NCI-H345 (cell line): Measurements from ENCODE around the gene ASAH2.
"Not testable (repeated sequence)": the region's sequence is repeated elsewhere in the genome, so short reads cannot be mapped to it uniquely, and the experiment has no call there.

Source experiments
- DNase-seq: peaks from one replicate; lab custom pipeline; 2025; lab: John Stamatoyannopoulos, UW

ASAH2 gene

DNA sequence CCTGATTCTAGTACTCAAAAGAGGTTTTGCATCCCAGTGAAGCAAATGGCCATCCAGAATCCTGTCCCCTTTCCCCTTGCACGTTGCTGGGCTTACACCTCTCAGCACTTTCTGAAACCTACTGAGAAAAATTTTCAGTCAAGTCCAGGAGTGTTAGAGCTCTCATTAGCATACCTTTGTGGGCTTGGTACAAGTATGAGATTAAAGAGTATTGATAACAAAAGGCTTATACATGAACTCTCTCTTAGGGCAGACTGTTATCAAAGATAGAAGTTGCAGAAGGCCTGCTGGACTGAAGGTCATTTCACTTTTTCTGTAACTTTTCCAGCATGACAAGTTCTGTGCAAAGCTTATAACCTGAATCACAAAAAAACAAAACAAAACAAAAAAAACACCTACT is at the start of gene ASAH2:
Gene ASAH2, minus strand, starts transcription at position 123 of the 400 bp plus-strand sequence. CDS start 2,906 bp downstream, outside the sequence.
- DNase-seq, result no peak

DNA sequence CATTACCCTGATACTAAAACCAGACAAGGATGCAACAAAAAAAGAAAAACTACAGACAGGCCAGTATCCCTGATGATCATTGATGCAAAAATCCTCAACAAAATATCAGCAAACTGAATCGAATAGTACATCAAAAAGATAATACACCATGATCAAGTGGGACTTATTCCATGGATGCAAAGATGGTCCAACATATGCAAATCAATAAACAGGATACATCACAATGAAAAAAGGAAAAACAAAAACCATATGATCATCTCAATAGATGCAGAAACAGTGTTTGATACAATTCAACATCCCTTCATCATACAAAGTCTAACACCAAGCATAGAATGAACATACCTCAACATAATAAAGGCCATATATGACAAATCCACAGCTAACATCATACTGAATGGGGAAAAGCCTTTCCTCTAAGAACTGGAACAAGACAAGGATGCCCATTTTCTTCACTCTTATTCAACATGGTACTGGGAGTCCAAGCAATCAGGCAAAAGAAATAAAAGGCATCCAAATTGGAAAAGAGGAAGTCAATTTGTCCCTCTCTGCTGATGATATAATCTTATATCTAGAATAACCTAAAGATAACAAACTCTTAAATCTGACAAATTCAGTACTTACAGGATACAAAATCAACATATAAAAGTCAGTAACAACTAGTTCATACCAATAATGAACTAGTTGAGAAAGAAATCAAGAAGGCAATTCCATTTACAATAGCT is 48.8 kb upstream of the ASAH2 start:
- DNase-seq, result no peak

DNA sequence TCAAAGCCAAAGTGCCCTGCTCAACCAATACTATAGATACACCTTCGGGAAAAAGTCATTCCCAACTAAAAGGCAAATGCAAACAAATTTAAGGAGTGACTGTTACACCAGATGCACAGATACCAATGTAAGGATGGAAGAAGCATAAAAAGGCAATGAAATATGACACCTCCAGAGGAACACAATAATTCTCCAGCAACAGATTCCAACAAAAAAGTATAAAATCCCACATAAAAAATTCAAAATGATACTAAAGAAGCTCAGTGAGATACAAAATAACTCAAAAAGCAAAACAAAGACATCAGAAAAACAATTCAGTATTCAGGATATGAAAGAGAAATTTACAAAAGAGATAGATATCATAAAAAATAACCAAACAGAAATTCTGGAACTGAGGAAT is 44.1 kb upstream of the ASAH2 start:
- DNase-seq, result no peak

DNA sequence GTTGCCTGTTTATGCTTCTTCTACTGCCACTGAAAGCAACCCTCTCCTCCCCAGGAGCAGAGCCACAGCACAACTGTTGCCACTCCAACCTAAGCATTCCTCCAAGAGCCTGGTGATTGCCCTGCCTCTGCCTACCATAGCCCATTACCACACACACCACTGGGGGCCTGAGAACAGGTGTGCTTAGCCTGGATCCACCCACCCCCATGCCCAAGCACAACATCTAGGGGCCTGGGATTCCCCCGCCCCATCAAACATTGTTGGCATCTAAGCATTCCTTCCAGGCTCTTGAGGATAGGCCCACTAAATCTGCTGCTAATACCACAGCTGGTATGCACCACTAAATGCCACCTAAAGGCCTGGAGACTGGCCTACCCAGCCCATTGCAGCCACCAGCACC is 43.3 kb upstream of the ASAH2 start:
- no peak for DNase-seq

DNA sequence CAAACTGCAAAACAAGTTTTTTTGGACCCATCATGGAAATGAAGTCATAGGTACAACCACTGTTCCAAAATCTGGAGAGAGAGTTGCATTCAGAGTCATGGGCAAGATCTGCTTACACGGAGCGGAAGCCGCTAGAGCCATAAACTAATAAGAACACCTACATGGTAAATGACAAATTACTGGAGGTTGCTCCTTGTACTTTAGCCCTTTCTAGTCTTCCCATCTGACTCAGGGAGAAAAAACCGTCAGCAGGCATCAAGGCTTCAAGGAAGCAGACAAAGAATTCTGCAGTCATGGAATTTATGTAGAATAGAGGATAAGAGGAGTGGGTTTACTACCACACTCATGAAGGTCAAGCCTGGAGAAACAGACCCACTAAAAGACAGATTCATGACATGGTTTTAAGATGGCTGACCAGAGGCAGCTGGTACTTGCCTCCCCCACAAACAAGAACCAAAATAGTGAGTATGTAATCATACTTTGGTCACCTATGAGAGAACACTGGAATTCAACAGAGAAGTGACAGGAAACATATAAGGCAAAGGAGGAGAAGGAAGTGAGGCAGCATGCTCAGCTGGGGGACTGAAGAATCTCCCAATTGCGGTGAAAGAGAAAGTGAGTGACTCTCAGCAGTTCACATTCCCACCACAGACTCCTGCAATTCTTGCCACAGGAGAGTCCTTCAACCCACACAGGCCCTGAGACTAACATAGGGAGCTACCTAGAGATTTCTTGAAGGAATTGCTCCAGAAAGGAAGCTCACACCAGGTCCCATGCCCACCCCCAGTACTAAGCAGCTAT is 42.4 kb upstream of the ASAH2 start:
- DNase-seq, result no peak

DNA sequence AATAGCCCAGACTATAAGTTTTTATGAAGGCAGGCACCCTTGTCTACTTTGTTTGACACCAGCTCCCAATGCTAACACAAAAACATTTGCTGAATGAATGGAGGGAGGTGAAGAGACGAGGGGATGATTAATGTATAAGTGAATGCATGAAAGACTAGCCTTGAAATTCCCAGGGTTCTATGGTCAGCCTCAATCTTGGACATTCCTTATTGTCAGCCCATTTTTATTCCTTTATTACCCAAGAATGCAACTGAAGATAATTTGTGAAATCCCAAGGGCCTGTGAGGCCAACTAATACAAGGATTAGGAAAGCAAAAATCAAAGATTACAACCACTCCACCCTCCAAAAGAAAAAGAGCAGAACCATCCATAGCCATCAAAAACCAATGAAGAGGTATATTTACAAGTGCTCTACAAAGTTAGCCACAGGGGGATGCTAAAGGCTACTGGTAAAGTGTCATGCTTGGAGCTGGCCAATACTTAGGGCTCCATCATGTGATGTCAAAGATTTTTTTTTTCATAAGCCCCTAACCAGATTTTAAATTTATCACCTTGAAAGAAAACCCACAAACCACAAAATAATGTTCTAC is 40.0 kb upstream of the ASAH2 start:
- no peak for DNase-seq

DNA sequence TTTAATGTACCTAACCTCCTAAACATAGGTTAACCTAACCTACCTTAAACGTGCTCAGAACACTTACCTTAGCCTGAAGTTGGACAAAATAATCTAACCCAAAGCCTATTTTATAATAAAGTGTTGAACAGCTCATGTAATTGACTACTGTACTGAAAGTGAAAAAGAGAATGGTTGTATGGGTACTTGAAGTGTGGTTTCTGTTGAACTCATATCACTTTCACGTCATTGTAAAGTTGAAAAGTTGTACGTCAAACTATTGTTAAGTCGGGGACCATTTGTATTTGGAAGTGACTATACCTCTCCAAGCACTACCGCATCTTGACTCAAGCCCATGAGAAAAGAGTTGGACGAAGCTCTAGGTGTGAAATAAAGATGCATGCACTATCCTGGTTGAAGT is 37.9 kb upstream of the ASAH2 start:
- no peak for DNase-seq

DNA sequence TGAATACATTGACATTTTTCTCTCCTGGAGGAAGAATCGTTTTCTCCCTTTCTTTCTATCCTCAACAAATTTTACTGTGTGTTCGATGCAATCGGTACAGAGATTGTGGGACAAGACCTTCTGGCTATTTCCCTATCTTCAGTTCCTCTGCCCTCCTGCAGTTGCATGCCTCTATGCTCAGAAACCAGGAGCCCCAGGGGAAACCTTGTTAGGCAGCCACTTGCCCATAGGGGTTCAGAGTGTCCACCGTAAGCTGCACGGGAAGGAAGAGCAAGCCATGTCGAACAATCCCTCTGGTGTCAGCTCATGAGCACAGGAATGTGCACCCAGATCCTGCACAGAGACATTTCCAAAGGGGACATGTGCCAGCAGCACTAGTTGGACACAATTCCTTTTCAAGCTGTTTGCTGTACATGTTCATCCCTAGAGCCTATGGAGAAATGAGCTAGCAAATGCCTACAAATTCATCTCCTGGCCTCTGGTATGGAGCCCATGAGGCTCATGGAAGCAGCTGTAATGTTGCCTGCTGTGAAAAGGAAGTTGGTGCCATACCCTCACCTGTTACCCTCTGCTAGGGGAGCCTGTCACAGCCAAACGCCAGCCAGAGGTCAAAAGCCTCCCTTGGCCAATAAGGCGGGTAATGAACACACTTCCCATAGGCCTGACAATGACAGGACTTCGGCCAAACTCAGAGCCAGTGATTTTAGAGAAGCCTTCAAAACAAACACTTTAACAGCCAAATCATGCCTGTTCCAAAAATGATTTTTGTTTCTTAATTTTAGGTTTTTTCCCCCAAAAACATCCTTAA is 35.9 kb upstream of the ASAH2 start:
- DNase-seq, result no peak

DNA sequence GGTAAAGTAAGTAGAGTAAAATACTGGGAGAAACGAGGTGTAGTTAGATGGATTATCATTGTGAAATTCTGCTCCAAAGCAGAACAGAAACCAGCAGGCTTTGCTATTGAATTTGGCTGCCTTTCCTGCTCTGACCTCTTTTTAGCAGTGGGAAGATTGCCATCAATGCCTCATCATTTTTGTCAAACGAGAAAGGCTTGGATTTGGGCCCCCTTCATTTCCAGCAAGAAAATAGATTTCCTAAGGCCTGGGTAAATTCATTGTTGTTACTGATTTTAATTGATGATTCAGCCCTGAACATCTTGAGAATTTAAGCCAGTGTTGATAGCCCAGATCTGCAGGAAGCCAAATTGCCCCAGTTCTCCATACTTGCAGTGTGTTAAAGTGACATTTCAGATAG is 35.2 kb upstream of the ASAH2 start:
- no peak for DNase-seq

DNA sequence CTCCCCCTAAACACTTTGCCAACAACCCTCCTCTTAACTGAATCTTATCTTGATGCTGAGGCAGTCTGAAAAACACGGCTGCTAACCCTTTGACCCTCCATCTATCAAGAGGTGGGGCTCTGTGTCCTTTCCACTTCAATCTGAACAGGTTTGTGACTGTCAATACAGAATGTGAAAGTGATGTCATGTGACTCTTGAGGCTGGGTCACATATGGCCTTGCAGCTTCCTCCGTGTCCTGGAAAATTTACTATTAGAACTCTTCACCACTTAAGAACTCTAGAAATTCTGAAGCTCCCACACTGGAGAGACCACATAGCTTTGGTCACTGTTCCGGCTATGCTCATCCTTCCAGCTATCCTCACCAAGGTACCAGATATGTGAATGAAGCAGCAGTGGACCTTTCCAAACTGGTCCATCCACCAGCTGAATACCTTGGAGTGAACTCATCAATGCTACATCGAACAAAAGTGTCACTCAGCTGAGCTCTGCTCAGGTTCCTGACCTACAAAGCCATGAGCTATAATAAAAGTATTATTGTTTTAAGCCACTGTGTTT is 30.7 kb upstream of the ASAH2 start:
- no peak for DNase-seq

DNA sequence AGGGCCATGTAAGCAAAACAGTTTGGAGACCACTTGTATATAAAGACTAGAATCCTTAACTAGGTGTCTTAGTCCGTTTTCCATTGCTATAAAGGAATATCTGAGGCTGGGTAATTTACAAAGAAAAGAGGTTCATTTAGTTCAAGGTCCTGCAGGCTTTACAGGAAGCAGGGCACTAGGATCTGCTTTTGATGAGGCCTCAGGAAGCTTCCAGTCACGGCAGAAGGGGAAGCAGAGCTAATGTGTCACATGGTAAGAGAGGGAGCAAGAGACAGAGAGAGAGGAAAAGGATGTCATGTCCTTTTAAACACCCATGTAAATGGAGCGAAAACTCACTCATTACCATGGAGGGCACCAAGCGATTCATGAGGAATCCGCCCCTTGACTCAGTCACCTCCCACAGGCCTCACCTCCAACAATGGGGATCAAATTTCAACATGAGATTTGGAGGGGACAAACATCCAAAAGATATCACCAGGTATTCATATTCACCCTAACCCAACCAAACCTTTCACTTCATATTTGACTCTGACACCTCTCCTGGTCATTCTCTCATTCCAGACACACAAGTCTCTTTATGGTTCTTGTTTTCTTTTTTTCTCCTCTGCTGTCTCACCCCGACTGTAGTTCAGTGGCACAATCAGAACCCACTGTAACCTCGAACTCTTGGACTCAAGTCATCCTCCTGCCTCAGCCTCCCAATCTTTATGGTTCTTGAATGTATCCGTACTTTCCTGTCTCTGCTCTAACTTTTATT is 30.1 kb upstream of the ASAH2 start:
- DNase-seq, result no peak

DNA sequence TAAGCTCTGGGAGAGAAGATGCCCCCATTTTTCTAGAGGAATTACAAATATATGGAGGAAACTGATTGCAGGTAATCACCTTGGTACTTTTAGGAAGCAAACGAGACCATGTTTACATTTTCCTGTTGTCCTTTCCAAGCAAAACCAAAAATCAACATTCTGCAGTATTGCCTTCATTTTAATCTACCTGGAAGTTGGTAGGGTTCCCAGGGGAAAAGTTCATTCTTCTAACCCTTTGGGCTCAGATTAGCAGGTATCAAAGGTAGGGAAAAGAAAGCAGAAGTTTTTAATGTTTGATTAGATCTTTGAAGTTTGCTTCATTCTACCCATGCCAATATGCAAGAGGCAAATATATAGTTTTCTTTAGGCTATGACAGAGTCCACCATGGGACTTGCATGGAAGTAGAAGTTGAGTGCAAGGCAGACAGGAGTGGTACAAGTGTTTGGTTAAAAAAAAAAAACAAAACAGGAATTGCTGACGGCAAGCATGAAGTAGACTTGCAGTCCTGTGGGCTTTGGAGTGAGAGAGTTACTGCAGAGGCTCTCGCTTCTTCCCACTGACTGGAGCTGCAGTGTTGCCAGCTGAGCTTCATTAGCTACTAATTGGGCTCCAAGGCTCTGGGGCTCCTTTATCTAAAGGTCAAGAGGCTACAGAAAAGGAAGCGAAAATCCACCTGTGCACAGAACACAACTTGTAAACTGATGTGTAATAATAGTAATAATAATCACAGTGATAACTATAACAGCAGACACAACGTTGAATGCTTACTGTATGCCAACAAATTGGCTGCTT is 28.9 kb upstream of the ASAH2 start:
- DNase-seq, result no peak

DNA sequence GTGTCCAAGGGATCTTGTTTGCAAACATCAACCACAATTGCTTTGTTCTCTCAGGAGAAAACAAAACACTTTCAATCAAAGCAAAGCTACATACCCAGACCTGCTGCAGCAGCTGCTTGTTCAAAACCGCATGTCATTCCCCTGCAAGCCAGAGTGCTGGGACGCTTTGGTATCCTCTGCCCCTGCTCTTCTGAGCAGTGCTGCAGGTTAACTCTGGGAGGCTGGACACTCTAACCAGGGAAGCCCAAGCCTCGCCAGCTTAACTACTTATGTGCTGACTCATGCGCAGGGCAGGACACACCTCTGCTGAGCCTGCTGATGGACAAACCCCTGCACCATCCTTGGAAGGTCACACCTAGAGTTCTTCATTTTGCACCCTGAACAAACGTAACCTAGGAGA is 28.2 kb upstream of the ASAH2 start:
- DNase-seq, result no peak

DNA sequence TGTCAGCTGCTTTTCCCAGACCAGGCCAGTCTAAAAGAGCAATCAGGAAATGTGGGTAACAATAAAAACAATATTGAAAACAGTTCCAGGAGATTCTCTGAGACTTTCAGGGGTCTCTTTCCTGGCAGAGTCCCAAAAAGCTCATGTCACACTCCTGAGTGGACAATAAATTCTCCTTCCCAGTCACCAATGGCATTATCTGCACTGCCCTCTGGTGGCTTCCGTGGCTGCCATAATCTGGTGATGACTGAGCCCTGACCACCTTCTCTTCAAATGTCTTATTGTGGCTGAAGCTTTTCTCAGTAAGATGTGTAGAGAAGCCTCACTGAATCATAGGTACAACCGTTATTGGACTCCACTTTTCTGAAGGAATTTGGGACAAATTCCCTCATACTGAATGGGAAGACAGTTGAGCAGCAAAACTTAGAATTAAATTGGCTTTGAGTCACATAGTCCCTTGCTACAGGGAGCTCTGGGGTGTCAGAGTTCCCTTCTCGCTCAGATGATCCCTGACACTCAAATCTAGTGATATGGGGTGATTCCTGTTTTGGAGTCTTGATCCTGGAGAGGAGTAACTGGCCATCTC is 24.4 kb upstream of the ASAH2 start:
- peak; percentile 50 for DNase-seq

DNA sequence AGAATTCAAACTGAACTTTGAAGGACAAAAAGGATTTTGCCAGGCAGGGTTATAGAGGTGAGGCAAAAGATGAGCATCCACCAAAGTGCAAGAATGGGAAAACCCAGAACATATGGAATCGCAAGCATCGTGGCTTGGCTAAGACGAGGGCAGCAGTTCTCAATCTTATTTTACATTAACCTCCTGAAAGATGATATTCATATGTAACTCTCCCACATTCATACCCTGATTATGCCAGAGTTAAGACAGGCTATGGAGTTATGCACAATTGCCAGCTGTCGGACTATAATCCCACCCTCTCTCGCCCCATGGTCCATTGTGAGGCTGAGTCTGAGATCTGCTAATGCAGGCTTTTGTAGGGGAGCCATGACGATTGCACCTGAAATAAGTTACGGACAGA is 21.2 kb upstream of the ASAH2 start:
- no peak for DNase-seq

DNA sequence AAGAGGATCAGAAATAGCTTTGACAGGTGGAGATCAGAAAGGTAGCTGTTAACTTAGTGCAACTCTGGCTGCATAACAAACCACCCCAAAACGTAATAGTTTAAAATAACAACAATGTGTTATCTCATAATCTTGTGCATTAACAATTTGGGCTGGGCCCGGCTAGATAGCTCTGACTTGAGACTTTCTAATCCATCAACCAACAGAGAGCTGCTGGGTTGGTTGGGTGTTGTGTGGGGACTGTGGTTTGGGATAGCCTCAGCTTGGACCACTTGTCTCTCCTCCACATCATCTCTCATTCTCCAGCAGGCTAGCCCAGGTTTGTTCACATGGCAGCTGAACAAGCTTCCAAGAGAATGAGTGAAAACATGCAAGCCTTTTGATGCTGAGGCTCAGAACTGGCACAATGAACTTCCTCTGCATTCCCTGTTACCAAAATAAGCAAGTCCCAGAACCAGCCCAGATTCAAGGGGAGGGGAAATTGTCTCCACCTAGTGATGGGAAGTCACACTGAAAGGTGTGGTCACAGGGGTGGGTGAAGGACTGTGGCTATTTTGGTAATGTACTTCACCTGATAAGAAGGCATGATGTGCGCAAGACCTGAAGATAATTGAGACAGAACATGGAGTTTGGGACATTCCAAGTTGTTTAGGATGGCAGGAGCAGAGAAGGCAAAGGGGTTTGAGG is 20.4 kb upstream of the ASAH2 start:
- no peak for DNase-seq

DNA sequence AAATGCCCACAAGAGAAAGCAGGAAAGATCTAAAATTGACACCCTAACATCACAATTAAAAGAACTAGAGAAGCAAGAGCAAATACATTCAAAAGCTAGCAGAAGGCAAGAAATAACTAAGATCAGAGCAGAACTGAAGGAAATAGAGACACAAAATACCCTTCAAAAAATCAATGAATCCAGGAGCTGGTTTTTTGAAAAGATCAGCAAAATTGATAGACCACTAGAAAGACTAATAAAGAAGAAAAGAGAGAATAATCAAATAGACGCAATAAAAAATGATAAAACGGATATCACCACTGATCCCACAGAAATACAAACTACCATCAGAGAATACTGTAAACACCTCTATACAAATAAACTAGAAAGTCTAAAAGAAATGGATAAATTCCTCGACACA is 16.6 kb upstream of the ASAH2 start:
- DNase-seq, result not testable (repeated sequence)

DNA sequence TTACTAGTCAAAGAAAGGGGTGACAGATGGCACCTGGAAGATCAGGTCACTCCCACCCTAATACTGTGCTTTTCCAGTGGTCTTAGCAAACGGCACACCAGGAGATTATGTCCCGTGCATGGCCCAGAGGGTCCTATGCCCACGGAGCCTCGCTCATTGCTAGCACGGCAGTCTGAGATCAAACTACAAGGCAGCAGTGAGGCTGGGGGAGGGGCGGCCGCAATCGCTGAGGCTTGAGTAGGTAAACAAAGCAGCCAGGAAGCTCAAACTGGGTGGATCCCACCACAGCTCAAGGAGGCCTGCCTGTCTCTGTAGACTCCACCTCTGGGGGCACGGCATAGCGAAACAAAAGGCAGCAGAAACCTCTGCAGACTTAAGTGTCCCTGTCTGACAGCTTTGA is 11.3 kb upstream of the ASAH2 start:
- DNase-seq, result not testable (repeated sequence)

DNA sequence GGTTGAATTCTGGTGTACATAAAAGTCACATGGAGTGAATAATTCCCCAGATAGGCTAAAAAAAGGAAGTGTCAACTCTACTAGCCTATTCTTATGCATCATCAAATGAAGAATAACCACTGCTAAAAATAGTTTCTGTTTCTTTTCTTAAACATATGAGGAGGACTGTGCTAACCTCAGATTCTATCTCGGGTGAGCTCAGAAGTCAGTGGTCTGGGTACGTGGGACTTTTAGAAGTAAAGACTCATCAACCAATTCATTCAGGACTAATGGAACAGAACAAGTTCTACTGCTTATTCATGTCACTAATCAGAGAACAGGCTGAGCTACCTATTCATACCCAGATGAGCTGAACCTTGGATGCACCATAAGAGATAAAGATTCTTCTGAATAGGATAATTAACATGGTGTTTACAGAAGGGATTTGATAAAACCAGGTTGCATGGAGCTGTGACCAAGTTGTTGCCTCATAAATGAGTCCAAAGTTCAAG is 9.5 kb upstream of the ASAH2 start:
- DNase-seq, result no peak
